ENCODE measurements around the gene SLC6A13. TPM values are rescaled to one million over a fixed set of nuclear protein-coding genes. Genes with fewer than 3 reads are reported as not detected.

Gene SLC6A13
- total and polyA plus RNA-seq, 7 donors, result 0.10 to 0.55 TPM; not detected in 5

DNA sequence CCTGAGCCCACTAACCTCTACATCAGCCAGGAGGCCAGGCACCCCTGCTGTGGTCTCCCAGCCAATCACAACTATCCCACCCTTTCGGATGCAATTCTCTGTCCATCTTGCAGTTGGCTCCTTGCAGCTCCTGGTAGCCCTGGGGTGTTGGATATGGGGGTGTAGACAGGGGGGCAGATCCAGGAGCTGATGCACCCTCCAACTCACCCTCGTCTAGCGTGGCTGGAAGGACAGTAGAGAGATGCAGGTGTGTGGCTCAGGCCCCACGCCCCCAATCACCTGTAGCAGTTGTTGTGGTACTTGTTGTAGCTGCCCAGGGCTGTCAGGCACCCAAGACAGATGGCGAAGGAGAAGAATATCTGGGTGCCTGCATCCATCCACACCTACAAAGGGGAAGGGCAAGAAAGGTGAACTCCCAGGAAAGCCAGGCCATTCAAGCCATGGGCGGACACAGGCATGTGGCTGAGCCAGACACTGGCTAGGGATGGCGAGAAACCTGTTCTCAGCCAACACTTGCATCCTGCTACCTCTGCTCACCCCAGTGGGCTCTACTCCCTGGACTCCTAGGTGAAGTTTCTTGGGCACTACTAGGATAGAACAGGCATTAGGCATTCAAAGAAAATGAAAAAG lies 35.2 kb downstream of the SLC6A13 start:
- Histone ChIP-seq H3K27ac (no peak overlapping the region), H3K4me3 (no peak overlapping the region), H3K9me3 (no peaks in the 10 kb centered on the region), H3K36me3 (no peaks in the 10 kb centered on the region), H3K4me1 (no peaks in the 10 kb centered on the region), H3K27me3 (peaks cover 0 to 3% (median 0%) of the 10 kb centered on the region in 3 donors)
- no peak for TF ChIP-seq POLR2AphosphoS5 (IDR thresholded peaks at IDR 0.05)
- TF ChIP-seq, protein P1, sequence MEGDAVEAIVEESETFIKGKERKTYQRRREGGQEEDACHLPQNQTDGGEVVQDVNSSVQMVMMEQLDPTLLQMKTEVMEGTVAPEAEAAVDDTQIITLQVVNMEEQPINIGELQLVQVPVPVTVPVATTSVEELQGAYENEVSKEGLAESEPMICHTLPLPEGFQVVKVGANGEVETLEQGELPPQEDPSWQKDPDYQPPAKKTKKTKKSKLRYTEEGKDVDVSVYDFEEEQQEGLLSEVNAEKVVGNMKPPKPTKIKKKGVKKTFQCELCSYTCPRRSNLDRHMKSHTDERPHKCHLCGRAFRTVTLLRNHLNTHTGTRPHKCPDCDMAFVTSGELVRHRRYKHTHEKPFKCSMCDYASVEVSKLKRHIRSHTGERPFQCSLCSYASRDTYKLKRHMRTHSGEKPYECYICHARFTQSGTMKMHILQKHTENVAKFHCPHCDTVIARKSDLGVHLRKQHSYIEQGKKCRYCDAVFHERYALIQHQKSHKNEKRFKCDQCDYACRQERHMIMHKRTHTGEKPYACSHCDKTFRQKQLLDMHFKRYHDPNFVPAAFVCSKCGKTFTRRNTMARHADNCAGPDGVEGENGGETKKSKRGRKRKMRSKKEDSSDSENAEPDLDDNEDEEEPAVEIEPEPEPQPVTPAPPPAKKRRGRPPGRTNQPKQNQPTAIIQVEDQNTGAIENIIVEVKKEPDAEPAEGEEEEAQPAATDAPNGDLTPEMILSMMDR (IDR thresholded peaks at IDR 0.05), result no peak
- no peak for TF ChIP-seq POLR2A (IDR thresholded peaks at IDR 0.05)
- TF ChIP-seq EP300 (IDR thresholded peaks at IDR 0.05), result no peak
- intact Hi-C loops (cut with DNase I), result no loop called here
- WGBS, 2 donors, result 86 to 90% methylated on average over 7 of the region's 7 CpGs
- no peak for DNase-seq

DNA sequence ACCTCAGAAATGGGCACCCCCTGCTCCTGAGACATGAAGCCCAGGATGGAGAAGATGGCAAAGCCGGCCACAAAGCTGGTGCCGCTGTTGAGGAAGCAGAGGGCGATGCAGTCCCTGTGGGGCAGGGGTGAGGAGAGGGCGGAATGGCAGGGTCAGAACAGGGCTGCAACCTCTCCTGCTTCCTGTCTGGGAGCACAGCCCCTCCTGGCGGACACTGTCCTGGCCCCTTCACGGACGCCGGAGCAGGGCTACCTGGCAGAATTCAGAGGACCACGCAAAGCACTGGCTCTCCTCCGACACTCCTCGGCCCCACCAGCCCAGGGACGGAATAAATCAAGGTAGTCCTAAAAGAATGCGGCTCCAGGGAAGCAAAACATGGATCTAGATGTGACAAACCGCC lies 36.2 kb downstream of the SLC6A13 start:
- no peak for TF ChIP-seq POLR2AphosphoS5 (IDR thresholded peaks at IDR 0.05)
- no peak for TF ChIP-seq EP300 (IDR thresholded peaks at IDR 0.05)
- no peak for TF ChIP-seq POLR2A (IDR thresholded peaks at IDR 0.05)
- TF ChIP-seq, protein P1 (IDR thresholded peaks at IDR 0.05), result no peak
- intact Hi-C loops (cut with DNase I), result no loop called here
- no peak overlapping the region for H3K27ac ChIP-seq
- DNase-seq, result no peak
- H3K9me3 ChIP-seq, result no peaks in the 10 kb centered on the region
- WGBS, 2 donors, result 84 to 85% methylated on average over 14 of the region's 14 CpGs
- H3K27me3 ChIP-seq, result peaks cover 0 to 3% (median 0%) of the 10 kb centered on the region in 3 donors
- no peaks in the 10 kb centered on the region for H3K4me1 ChIP-seq
- no peak overlapping the region for H3K4me3 ChIP-seq
- H3K36me3 ChIP-seq, result no peaks in the 10 kb centered on the region

DNA sequence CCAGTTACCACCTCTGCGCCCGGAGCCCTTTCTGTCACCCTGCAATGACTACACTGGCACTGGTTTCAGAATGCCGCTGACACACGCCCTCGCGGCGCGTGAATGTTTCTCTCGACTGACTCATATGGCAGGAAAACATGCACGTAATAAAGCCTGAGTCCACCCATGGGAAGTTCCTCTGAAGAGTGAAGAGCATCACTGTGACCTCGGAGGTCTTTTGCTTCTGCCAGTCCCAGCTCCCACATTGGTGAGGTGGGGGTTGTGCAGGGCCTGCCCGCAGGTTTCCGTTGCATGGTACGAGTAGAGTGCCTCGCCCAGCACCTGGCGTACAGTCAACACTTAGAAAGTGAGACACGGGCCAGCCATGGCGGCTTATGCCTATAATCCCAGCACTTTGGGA lies 37.6 kb downstream of the SLC6A13 start:
- intact Hi-C loops (cut with DNase I), result no loop called here
- no peaks in the 10 kb centered on the region for H3K36me3 ChIP-seq
- H3K9me3 ChIP-seq, result no peaks in the 10 kb centered on the region
- H3K27ac ChIP-seq, result no peak overlapping the region
- TF ChIP-seq POLR2AphosphoS5 (IDR thresholded peaks at IDR 0.05) (no peak), POLR2A (IDR thresholded peaks at IDR 0.05) (no peak)
- WGBS, 2 donors, result 84 to 91% methylated on average over 18 of the region's 18 CpGs
- no peak for DNase-seq
- H3K4me1 ChIP-seq, result no peaks in the 10 kb centered on the region
- H3K4me3 ChIP-seq, result no peak overlapping the region
- H3K27me3 ChIP-seq, result peaks cover 0 to 7% (median 0%) of the 10 kb centered on the region in 3 donors

DNA sequence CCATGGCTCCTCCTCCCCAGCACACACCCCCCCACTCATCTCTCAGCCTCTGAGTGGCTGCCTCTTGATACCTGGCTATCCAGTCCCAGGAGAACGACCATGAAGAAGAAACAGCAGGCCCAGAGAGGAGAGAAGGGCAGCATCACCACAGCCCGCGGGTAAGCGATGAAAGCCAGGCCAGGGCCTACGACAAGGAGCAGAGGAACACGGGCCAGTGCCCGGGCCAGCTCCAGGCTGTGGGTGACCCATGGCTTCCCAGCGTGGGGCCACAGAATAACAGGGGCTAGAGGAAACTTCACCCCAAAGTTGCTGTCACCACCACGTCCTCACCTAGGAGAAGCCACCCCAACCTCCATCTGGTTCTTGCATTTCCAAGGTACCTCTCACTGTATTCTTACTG lies 38.3 kb downstream of the SLC6A13 start:
- Histone ChIP-seq H3K36me3 (no peaks in the 10 kb centered on the region), H3K27ac (no peak overlapping the region), H3K4me3 (no peak overlapping the region), H3K27me3 (peaks cover 0 to 14% (median 0%) of the 10 kb centered on the region in 3 donors), H3K9me3 (no peaks in the 10 kb centered on the region), H3K4me1 (no peaks in the 10 kb centered on the region)
- DNase-seq, result no peak
- no peak for TF ChIP-seq POLR2AphosphoS5 (IDR thresholded peaks at IDR 0.05)
- no peak for TF ChIP-seq EP300 (IDR thresholded peaks at IDR 0.05)
- TF ChIP-seq POLR2A (IDR thresholded peaks at IDR 0.05), result no peak
- TF ChIP-seq, protein P1 (IDR thresholded peaks at IDR 0.05), result no peak
- intact Hi-C loops (cut with DNase I), result no loop called here
- 87 to 91% methylated on average over 9 of the region's 9 CpGs for WGBS, 2 donors

DNA sequence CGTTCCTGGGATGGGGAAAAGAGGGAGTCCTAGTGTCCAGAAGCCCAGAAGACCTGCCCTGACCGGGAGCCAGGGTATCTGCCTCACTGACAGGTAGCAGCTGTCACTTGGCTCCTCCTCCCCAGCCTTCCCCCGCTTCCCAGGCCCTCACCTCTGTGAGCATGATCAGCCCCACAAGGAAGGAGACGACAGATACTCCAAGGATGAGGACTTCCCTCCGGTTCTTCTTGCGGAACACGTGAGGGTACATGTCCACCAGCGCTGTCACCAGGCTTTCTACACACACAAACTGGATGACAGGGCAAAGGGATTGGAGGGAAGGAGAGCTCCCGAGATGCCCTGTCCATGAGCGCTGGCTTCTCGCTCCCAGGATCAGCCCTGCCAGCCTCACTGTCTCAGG lies 38.8 kb downstream of the SLC6A13 start:
- H3K4me3 ChIP-seq, result no peak overlapping the region
- intact Hi-C loops (cut with DNase I), result no loop called here
- TF ChIP-seq POLR2A (IDR thresholded peaks at IDR 0.05) (no peak), POLR2AphosphoS5 (IDR thresholded peaks at IDR 0.05) (no peak), EP300 (IDR thresholded peaks at IDR 0.05) (no peak)
- TF ChIP-seq, protein P1 (IDR thresholded peaks at IDR 0.05), result no peak

More for the DNA sequence above, 38.8 kb downstream of the SLC6A13 start:
- WGBS, 2 donors, result 81 to 82% methylated on average over 11 of the region's 11 CpGs
- no peak overlapping the region for H3K27ac ChIP-seq
- peaks cover 0 to 17% (median 0%) of the 10 kb centered on the region in 3 donors for H3K27me3 ChIP-seq
- H3K36me3 ChIP-seq, result no peaks in the 10 kb centered on the region
- no peaks in the 10 kb centered on the region for H3K4me1 ChIP-seq
- no peaks in the 10 kb centered on the region for H3K9me3 ChIP-seq
- no peak for DNase-seq
